ENCODE results near the gene MEN1.

The MEN1 gene

DNA sequence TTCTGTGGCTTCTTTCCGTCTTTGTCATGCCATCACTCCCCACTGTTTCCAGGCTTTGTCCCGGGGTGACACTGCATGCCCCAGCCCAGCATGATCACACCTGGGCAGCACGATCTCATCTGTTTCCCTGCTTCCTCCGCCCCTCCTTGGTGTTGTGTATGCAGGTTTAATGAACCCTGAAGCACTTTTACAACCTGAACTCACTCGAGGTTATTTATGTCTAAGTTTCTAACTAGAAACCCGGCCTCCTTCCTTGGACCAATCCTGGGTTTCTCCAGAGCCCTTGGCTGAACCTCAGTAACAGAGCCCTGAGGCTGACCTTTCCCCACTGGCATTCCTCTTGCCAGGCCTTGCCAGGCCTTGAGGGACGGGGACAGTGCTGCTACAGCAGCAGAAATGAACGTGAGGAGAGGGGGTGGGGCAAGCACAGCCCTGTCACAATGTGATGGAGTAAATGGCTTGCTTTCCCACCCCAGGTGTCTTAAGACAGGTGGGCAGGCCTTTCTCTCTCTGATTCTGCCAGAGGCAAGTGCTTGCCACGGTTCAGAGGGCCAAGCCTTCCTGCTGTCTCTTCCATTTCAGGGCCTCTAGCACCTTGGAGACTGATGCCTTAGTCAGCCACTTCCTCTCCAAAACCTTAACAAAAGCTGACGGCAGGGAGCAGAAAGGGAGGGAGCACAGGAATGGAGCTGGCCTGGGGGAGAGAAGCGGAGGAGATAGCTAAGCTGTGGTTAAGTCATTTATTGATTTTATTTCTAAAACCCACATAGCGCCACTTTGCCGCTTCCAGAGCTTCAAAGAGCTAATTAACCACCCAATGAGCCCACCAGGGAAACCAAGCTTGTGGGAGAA, 47.5 kb downstream of the MEN1 start:
- DNase-seq (ENCODE audit: low read depth in 3 of 3), result no peak

GRCh38 chr11:64762277-64762673, 48.1 kb downstream of the MEN1 start:
- no peak for DNase-seq (ENCODE audit: low read depth in 3 of 3)

DNA sequence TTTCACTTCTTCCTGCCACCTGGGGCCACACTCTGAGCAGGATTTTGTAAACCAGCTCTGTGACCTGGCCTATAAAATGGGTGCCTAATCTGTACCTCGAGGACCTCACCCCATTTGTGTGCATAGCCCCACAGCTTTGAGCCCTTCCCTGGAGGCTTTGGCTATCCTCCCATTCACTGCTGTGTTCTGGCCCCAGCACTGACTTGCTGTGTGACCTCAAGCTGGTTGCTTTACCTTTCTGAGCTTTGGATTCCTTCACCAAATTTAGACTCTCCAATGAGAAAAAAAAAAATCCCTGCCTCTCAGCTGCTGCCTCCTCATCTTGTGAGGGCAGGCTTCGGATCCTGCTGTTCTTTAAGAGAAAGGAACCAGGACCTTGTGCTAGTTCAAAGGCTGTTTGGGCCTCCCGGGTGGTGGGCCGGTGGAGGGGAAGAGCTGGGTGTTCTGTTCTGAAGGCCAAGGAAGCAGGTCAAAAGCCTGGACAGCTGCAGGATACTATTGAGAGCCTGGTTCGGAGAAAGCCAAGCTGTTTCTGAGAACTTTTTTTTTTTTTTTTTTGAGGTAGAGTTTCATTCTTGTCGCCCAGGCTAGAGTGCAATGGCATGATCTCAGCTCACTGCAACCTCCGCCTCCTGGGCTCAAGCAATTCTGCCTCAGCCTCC, 49.5 kb downstream of the MEN1 start:
- DNase-seq (ENCODE audit: low read depth in 3 of 3), result no peak

GRCh38 chr11:64759722-64760719, 50.3 kb downstream of the MEN1 start, which contains the start of gene PYGM:
Gene PYGM (minus strand): TSS chr11:64759974. CDS start chr11:64759898, 76 bp downstream.
- DNase-seq (ENCODE audit: low read depth in 3 of 3), result no peak

GRCh38 chr11:64759131-64759721, 51.1 kb downstream of the MEN1 start:
- DNase-seq (ENCODE audit: low read depth in 3 of 3), result no peak

DNA sequence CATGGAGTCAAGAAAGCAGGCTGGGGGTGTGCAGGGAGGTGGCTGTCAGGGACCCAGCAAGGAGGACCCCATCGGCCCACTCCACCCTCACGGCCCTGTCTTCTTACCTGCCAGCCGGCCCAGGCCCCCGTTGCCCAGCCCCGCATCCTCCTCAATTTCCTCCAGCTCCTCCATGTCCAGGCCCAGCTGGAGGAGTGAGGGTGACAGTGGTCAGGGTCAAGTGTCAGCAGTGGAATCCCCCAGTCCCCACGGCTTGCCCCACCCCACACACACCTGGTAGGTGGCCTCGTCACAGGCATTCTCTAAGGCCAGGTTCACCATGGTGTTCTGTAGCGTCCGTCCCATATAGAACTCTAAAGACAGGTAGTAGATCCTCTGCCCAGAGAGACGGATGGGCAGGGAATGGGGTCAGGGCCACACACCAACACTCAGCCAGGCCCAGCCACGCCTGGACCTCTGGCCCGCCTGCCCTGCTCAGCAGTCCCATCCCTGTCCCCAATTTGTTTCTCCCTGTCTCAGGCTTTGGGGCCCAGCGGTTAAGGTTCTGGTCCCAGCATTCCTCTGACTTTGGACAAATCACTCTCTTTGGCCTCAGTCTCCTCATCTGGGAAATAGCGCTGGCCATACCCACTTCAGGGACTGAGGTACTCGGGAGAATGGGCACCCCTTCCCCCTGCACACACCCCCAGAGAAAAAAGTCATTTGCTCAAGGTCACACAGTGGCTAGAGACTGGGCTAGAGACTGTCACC, 51.8 kb downstream of the MEN1 start:
- DNase-seq (ENCODE audit: low read depth in 3 of 3), result no peak

DNA sequence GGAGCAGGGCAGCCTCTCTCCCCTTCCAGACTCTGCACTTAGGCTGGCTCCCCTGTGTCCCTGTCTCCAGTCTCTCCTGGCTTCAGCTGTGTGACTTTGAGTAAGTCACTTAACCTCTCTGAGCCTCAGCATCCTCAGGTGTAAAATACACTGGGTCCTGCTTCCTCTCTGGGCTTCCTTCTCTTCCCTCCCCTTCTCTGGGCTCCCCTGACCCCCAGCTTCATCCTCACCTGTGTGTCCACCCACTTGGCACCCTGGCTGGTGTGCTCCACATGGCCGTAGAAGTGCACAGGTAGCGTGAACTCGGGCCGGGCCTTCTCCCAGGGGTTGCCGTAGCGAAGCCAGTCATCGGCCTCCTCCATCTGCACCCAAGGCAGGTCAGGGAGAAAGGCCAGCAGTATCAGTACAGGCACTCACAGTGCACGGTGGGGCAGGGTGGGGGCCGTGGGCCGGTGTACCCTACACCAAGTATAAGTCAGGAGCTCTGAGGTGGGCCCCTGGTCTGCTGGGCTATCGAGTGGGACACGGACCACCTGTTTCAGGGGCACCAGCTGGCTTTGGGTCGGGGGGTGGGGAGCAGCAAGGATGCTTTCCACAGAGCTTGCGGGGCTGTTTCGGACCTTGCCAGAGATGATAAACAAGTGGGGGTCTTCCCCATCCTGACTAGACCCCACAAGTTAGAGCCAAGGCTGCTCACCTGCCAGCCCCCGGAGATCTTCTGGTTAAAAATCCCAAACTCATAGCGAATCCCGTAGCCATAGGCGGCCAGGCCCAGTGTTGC, 52.6 kb downstream of the MEN1 start:
- DNase-seq (ENCODE audit: low read depth in 3 of 3), result no peak

DNA sequence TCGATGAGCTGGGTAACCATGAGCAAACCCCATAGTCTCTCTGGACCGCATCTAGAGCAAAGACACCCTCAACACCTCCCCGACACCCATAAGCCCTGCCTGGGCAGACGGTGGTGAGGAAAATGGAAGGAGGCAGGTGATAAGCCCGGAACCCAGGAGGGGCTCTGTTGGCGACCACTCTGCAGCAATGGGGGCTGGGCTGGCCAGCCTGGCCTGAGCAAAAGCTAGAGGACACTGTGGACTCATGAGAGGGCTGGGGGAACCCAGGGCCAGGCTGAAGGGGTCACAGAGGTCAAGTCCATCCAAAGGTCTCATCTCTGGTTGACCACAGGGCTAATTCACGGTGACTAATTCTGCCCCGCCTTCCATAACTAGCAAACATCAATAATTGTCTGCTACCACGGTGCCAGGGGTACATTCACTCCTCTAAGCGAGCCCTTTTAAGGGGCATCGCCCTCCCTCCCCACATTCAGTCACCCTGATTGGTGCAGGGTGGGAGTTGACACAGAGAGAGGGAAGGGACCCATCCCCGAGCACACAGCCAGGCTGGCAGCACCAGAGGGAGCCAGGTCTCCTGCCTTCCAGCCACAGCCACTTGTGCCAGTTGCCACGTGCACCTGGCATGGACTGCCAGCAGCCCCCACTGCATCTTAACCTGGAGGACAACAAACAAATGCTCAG, 54.5 kb downstream of the MEN1 start:
- no peak for DNase-seq (ENCODE audit: low read depth in 3 of 3)

- DNase-seq (ENCODE audit: low read depth in 3 of 3), result no peak
Observed at GRCh38 chr11:64754919-64755662, 55.3 kb downstream of the MEN1 start.

GRCh38 chr11:64754124-64754918, 56.0 kb downstream of the MEN1 start:
- DNase-seq (ENCODE audit: low read depth in 3 of 3), result no peak

Data from stimulated activated CD4-positive, alpha-beta T cell treated with anti-CD3 and anti-CD28 coated beads, TNF-alpha, amount 100 ng/mL, for 48 hours (primary cell).